T-cell (primary cell): ENCODE results near the gene NCOA7. TPM values are rescaled to one million over a fixed set of nuclear protein-coding genes. Genes with fewer than 3 reads are reported as not detected.

Experiments used
- ATAC-seq, 4 experiments: fragments of 200-7000 bp in 3 of 4; fragments of 150-1000 bp in 1 of 4; cut with Tn5 transposase; replicated peaks in 1 of 4; 1 replicate in 3 of 4; 2 replicates in 1 of 4; pipeline ENCODE4 v1.10.0; 2021; ENCODE audit warnings: moderate library complexity in 3 of 4, mild to moderate bottlenecking in 2 of 4, moderate number of reproducible peaks in 1 of 4
- CTCF ChIA-PET, 2 donors: fragments of 300-600 bp; sonication (Branson Sonifier 250); formaldehyde crosslinking; loops; one replicate each; lab custom pipeline; 2022; ENCODE audit warnings: antibody characterized with exemption in 2 of 2; lab: Charles Lee
- POLR2A ChIA-PET, 2 donors: fragments of 300-600 bp; sonication (Branson Sonifier 250); formaldehyde crosslinking; loops; one replicate each; lab custom pipeline; 2022; ENCODE audit warnings: antibody characterized with exemption in 2 of 2; lab: Charles Lee
- DNase-seq, 35 experiments: peaks; one replicate each; pipeline versions ENCODE4 v3.0.0 to v3.0.0-alpha.2; 2013 to 2023
- H3K27ac ChIP-seq: one replicate; pipeline ENCODE4 v1.5.1; 2013; ENCODE audit warnings: low read length
- H3K27me3 ChIP-seq, 2 experiments: replicated peaks in 1 of 2; 1 replicate in 1 of 2; 2 replicates in 1 of 2; pipeline versions ENCODE4 v1.6.1 to v1.7.0; 2013; ENCODE audit warnings: low read length in 1 of 2, mixed read lengths in 1 of 2; ENCODE audit not compliant: control insufficient read depth in 2 of 2, insufficient read depth in 2 of 2; ENCODE audit errors: extremely low read depth in 1 of 2
- H3K36me3 ChIP-seq, 2 donors: 1 replicate in 1 of 2; 2 replicates in 1 of 2; pipeline versions ENCODE4 v1.6.1 to v1.7.0; 2013; ENCODE audit warnings: low read length in 1 of 2; ENCODE audit not compliant: control insufficient read depth in 2 of 2, insufficient read depth in 1 of 2; ENCODE audit errors: extremely low read depth in 1 of 2
- H3K4me1 ChIP-seq, 2 experiments: 1 replicate in 1 of 2; 2 replicates in 1 of 2; pipeline versions ENCODE4 v1.6.1 to v1.7.0; 2013; ENCODE audit warnings: low read length in 2 of 2, mixed read lengths in 1 of 2; ENCODE audit not compliant: insufficient read depth in 2 of 2, control insufficient read depth in 1 of 2; ENCODE audit errors: extremely low read depth in 1 of 2
- H3K4me3 ChIP-seq, 2 donors: 1 replicate in 1 of 2; 2 replicates in 1 of 2; pipeline versions ENCODE4 v1.5.1 to v1.7.0; 2013; ENCODE audit warnings: mild to moderate bottlenecking in 2 of 2, low read length in 1 of 2, moderate library complexity in 1 of 2; ENCODE audit not compliant: control insufficient read depth in 1 of 2; ENCODE audit errors: extremely low read depth in 1 of 2
- H3K9me3 ChIP-seq: 2 replicates; pipeline ENCODE4 v1.7.0; 2013
- H3K27ac Mint-ChIP-seq, 2 donors: one replicate each; pipeline ENCODE4 v1.8.0; 2020 to 2021; ENCODE audit warnings: mild to moderate bottlenecking in 2 of 2, mixed read lengths in 2 of 2
- H3K27me3 Mint-ChIP-seq, 2 donors: one replicate each; pipeline ENCODE4 v1.8.0; 2021 to 2022; ENCODE audit warnings: mixed read lengths in 2 of 2
- H3K36me3 Mint-ChIP-seq: one replicate; pipeline ENCODE4 v1.8.0; 2021; ENCODE audit warnings: mixed read lengths
- H3K4me1 Mint-ChIP-seq, 3 donors: one replicate each; pipeline ENCODE4 v1.8.0; 2020 to 2022; ENCODE audit warnings: mixed read lengths in 3 of 3, mild to moderate bottlenecking in 1 of 3
- H3K4me3 Mint-ChIP-seq, 3 donors: one replicate each; pipeline ENCODE4 v1.8.0; 2020 to 2022; ENCODE audit warnings: mild to moderate bottlenecking in 3 of 3, mixed read lengths in 3 of 3, moderate library complexity in 3 of 3
- H3K9me3 Mint-ChIP-seq, 3 donors: one replicate each; pipeline ENCODE4 v1.8.0; 2020 to 2022; ENCODE audit warnings: mixed read lengths in 3 of 3
- WGBS: methylation state at CpG from one replicate; pipeline ENCODE4 v1.1.5; 2013; ENCODE audit warnings: missing lambda C conversion rate; ENCODE audit not compliant: insufficient coverage; 5-methylcytosine and 5-hydroxymethylcytosine counted together
- total RNA-seq, 35 experiments: library from RNA in 6 of 35; stranded (reverse) in 6 of 35; fragments of 120-200 nt in 1 of 35; gene quantifications; one replicate each; pipeline versions ENCODE4 v1.2.1 to v1.2.4 and lab custom pipeline; 2013 to 2026

NCOA7 gene
- total RNA-seq, 5 donors from 2014 or later (not counting 1 experiment from before 2014, with no cell fraction given): 40.3 to 51.6 (median 46.4) TPM

- Mint-ChIP-seq H3K4me1 (peaks cover 6 to 23% (median 10%) of the 10 kb centered on the region in 3 donors), H3K36me3 (peaks cover 55% of the 10 kb centered on the region), H3K9me3 (no peaks in the 10 kb centered on the region), H3K27me3 (no peaks in the 10 kb centered on the region), H3K27ac (no peak overlapping the region), H3K4me3 (no peak overlapping the region)
- Histone ChIP-seq H3K27ac (no peak overlapping the region), H3K9me3 (no peaks in the 10 kb centered on the region), H3K4me3 (no peak overlapping the region), H3K4me1 (peaks cover 2 to 5% of the 10 kb centered on the region in 2 experiments), H3K36me3 (peaks cover 11 to 72% of the 10 kb centered on the region in 2 donors), H3K27me3 (no peaks in the 10 kb centered on the region)
- DNase-seq (no peak), ATAC-seq (no peak)
- ChIA-PET CTCF (interaction anchor here in 1 of 2 donors (0.5 to 1.5 kb wide), 2 partner anchors 18 to 171 kb away, joined by 3 to 4 read pairs; no protein-coding TSS in a partner anchor), POLR2A (interaction anchor here in 1 of 2 donors (0.7 kb wide), 1 partner anchor 52 kb away, joined by 5 read pairs; no protein-coding TSS in a partner anchor)
- WGBS: no CpG with 5 or more reads among the region's 2 CpGs
Observed at GRCh38 chr6:125924169-125924568, 133.4 kb downstream of the NCOA7 start.

GRCh38 chr6:125924697-125925358 is 134.1 kb downstream of the NCOA7 start:
- no peak overlapping the region for H3K4me3 ChIP-seq
- POLR2A ChIA-PET: interaction anchor here in 1 of 2 donors (0.7 kb wide), 1 partner anchor 52 kb away, joined by 5 read pairs; no protein-coding TSS in a partner anchor
- H3K36me3 Mint-ChIP-seq: peaks cover 55% of the 10 kb centered on the region
- H3K4me1 Mint-ChIP-seq: peaks cover 4 to 19% (median 7%) of the 10 kb centered on the region in 3 donors
- no peak for DNase-seq
- no peaks in the 10 kb centered on the region for H3K27me3 ChIP-seq
- 80% methylated on average over 1 of the region's 2 CpGs for WGBS
- no peaks in the 10 kb centered on the region for H3K9me3 ChIP-seq
- H3K4me3 Mint-ChIP-seq: no peak overlapping the region
- no peaks in the 10 kb centered on the region for H3K27me3 Mint-ChIP-seq
- CTCF ChIA-PET: interaction anchor here (1.1 to 1.5 kb wide), 2 partner anchors 18 to 19 kb away, joined by 3 to 4 read pairs; no protein-coding TSS in a partner anchor
- no peak overlapping the region for H3K27ac ChIP-seq
- H3K4me1 ChIP-seq: no peaks in the 10 kb centered on the region
- H3K9me3 Mint-ChIP-seq: no peaks in the 10 kb centered on the region
- no peak for ATAC-seq
- H3K36me3 ChIP-seq: peaks cover 11 to 72% of the 10 kb centered on the region in 2 donors
- no peak overlapping the region for H3K27ac Mint-ChIP-seq

GRCh38 chr6:125926711-125927110 is 136.0 kb downstream of the NCOA7 start:
- Histone ChIP-seq H3K27ac (no peak overlapping the region), H3K4me3 (no peak overlapping the region), H3K36me3 (peaks cover 4 to 72% of the 10 kb centered on the region in 2 donors), H3K4me1 (no peaks in the 10 kb centered on the region), H3K27me3 (no peaks in the 10 kb centered on the region), H3K9me3 (no peaks in the 10 kb centered on the region)
- Mint-ChIP-seq H3K27me3 (no peaks in the 10 kb centered on the region), H3K9me3 (no peaks in the 10 kb centered on the region), H3K4me3 (no peak overlapping the region), H3K27ac (no peak overlapping the region), H3K4me1 (peaks cover 0 to 12% (median 7%) of the 10 kb centered on the region in 3 donors), H3K36me3 (peaks cover 65% of the 10 kb centered on the region)
- DNase-seq: no peak
- ChIA-PET CTCF (interaction anchor here in 1 of 2 donors (1.1 kb wide), 1 partner anchor 32 kb away, joined by 4 read pairs; no protein-coding TSS in a partner anchor), POLR2A (no interaction called here)
- no CpG with 5 or more reads among the region's 3 CpGs for WGBS
- ATAC-seq: no peak

GRCh38 chr6:125927761-125928160 is 137.0 kb downstream of the NCOA7 start:
- H3K27me3 Mint-ChIP-seq: no peaks in the 10 kb centered on the region
- peak overlapping the region in 1 of 2 donors; percentile 50 for H3K27ac Mint-ChIP-seq
- H3K4me1 Mint-ChIP-seq: peaks cover 0 to 12% (median 7%) of the 10 kb centered on the region in 3 donors
- H3K27ac ChIP-seq: no peak overlapping the region
- no peak overlapping the region for H3K4me3 ChIP-seq
- CTCF ChIA-PET: interaction anchor here in 1 of 2 donors (0.6 kb wide), 1 partner anchor 860 kb away, joined by 3 read pairs; no protein-coding TSS in a partner anchor
- H3K27me3 ChIP-seq: no peaks in the 10 kb centered on the region
- H3K4me3 Mint-ChIP-seq: no peak overlapping the region
- POLR2A ChIA-PET: no interaction called here
- ATAC-seq (no peak), DNase-seq (no peak)
- H3K36me3 Mint-ChIP-seq: peaks cover 62% of the 10 kb centered on the region
- H3K36me3 ChIP-seq: peaks cover 4 to 61% of the 10 kb centered on the region in 2 donors
- no peaks in the 10 kb centered on the region for H3K9me3 Mint-ChIP-seq
- H3K4me1 ChIP-seq: no peaks in the 10 kb centered on the region
- WGBS: 96% methylated on average over 4 of the region's 7 CpGs
- H3K9me3 ChIP-seq: no peaks in the 10 kb centered on the region

GRCh38 chr6:125930765-125931418 is 140.1 kb downstream of the NCOA7 start:
- CTCF ChIA-PET: no interaction called here

GRCh38 chr6:125931733-125932450 is 141.1 kb downstream of the NCOA7 start:
- Mint-ChIP-seq H3K27ac (no peak overlapping the region), H3K4me1 (no peaks in the 10 kb centered on the region), H3K27me3 (no peaks in the 10 kb centered on the region), H3K36me3 (peaks cover 37% of the 10 kb centered on the region), H3K9me3 (peaks cover 0 to 3% (median 0%) of the 10 kb centered on the region in 3 donors), H3K4me3 (no peak overlapping the region)
- Histone ChIP-seq H3K27me3 (no peaks in the 10 kb centered on the region), H3K4me3 (no peak overlapping the region), H3K27ac (no peak overlapping the region), H3K36me3 (peaks cover 0 to 31% of the 10 kb centered on the region in 2 donors), H3K9me3 (no peaks in the 10 kb centered on the region), H3K4me1 (no peaks in the 10 kb centered on the region)
- no peak for DNase-seq
- ATAC-seq: no peak
- ChIA-PET CTCF (interaction anchor here (0.6 to 1.6 kb wide), 3 partner anchors 24 to 119 kb away, joined by 3 to 6 read pairs (median 4); partner anchors contain the start of gene HINT3 (in 1 of the 2)), POLR2A (interaction anchor here in 1 of 2 donors (0.7 kb wide), 1 partner anchor 16 kb away, joined by 4 read pairs; no protein-coding TSS in a partner anchor)
- WGBS: no CpG with 5 or more reads among the region's 4 CpGs

More at GRCh38 chr6:125930765-125931418, 140.1 kb downstream of the NCOA7 start:
- Histone ChIP-seq H3K27ac (no peak overlapping the region), H3K36me3 (peaks cover 0 to 36% of the 10 kb centered on the region in 2 donors), H3K27me3 (no peaks in the 10 kb centered on the region), H3K4me3 (no peak overlapping the region), H3K9me3 (no peaks in the 10 kb centered on the region), H3K4me1 (no peaks in the 10 kb centered on the region)
- no peak for ATAC-seq
- Mint-ChIP-seq H3K4me1 (no peaks in the 10 kb centered on the region), H3K27ac (no peak overlapping the region), H3K36me3 (peaks cover 40% of the 10 kb centered on the region), H3K27me3 (no peaks in the 10 kb centered on the region), H3K4me3 (no peak overlapping the region), H3K9me3 (peaks cover 0 to 3% (median 0%) of the 10 kb centered on the region in 3 donors)
- no peak for DNase-seq
- POLR2A ChIA-PET: no interaction called here
- WGBS: 100% methylated on average over 1 of the region's 3 CpGs
